ENCODE measurements around the gene RETN.

DNA sequence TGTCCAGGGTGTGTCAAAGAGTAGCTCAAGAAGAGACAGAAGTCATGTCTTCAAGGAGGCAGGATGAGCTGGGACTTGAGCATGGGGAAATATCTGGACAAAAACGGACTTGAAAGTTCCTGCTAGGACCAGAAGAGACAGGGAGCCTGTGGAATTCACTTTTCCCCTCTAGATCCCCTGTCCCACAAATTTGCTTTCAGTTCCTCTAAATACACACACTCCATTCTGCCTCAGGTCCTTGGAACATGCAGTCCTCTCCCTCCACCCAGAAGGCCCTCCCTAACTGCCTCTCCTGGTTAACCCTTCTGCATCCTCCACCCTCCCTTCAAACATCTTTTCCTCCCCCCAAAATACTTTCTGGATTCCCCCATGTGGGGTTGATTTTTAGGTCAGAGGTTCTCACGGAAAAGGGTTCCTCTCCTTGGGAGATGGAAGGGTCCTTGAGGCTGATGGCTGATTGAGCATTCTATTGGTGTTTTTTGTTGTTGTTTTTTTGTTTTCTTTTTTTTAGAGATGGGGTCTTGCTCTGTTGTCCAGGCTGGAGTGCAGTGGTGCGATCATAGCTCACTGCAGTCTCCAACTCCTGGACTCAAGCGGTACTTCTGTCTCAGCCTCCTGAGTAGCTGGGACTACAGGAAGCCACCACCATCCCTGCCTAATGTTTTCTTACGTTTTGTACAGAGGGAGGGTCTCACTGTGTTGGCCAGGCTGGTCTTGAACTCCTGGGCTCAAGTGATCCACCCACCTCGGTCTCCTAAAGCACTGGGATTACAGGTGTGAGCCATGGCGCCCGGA lies 6.9 kb upstream of the RETN start:
- TF ChIP-seq, protein P1, sequence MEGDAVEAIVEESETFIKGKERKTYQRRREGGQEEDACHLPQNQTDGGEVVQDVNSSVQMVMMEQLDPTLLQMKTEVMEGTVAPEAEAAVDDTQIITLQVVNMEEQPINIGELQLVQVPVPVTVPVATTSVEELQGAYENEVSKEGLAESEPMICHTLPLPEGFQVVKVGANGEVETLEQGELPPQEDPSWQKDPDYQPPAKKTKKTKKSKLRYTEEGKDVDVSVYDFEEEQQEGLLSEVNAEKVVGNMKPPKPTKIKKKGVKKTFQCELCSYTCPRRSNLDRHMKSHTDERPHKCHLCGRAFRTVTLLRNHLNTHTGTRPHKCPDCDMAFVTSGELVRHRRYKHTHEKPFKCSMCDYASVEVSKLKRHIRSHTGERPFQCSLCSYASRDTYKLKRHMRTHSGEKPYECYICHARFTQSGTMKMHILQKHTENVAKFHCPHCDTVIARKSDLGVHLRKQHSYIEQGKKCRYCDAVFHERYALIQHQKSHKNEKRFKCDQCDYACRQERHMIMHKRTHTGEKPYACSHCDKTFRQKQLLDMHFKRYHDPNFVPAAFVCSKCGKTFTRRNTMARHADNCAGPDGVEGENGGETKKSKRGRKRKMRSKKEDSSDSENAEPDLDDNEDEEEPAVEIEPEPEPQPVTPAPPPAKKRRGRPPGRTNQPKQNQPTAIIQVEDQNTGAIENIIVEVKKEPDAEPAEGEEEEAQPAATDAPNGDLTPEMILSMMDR (IDR thresholded peaks at IDR 0.05), result no peak
- no peak for TF ChIP-seq POLR2AphosphoS5 (IDR thresholded peaks at IDR 0.05)

Data from breast epithelium (tissue), 3 donors.